Measurements from ENCODE around the gene DDA1.
"Not testable (repeated sequence)": the region's sequence is repeated elsewhere in the genome, so short reads cannot be mapped to it uniquely, and the experiment has no call there.

DDA1 gene

GRCh38 chr19:17339088-17339741, 29.9 kb downstream of the DDA1 start:
- DNase-seq (ENCODE audit: extremely low spot score, insufficient read length, low read depth) (no peak), FAIRE-seq (no peak)

- DNase-seq (ENCODE audit: extremely low spot score, insufficient read length, low read depth) (no peak), FAIRE-seq (no peak)
Measured at GRCh38 chr19:17340302-17340870, 31.0 kb downstream of the DDA1 start.

GRCh38 chr19:17340871-17341357, 31.6 kb downstream of the DDA1 start:
- FAIRE-seq: no peak
- no peak for DNase-seq (ENCODE audit: extremely low spot score, insufficient read length, low read depth)

GRCh38 chr19:17341386-17341785, 32.0 kb downstream of the DDA1 start:
- DNase-seq (ENCODE audit: extremely low spot score, insufficient read length, low read depth) (no peak), FAIRE-seq (no peak)

GRCh38 chr19:17341845-17342244, 32.5 kb downstream of the DDA1 start:
- no peak for FAIRE-seq

GRCh38 chr19:17346109-17346671, 36.8 kb downstream of the DDA1 start:
- FAIRE-seq: peak; percentile 89
- DNase-seq (ENCODE audit: extremely low spot score, insufficient read length, low read depth): peak; percentile 74

More at GRCh38 chr19:17341845-17342244, 32.5 kb downstream of the DDA1 start:
- no peak for DNase-seq (ENCODE audit: extremely low spot score, insufficient read length, low read depth)

- FAIRE-seq (no peak), DNase-seq (ENCODE audit: extremely low spot score, insufficient read length, low read depth) (no peak)
Measured at GRCh38 chr19:17347361-17347760, 38.0 kb downstream of the DDA1 start.

- no peak for FAIRE-seq
Measured at GRCh38 chr19:17347877-17348276, 38.5 kb downstream of the DDA1 start.

GRCh38 chr19:17348700-17349099, 39.3 kb downstream of the DDA1 start:
- DNase-seq (ENCODE audit: extremely low spot score, insufficient read length, low read depth): no peak
- no peak for FAIRE-seq

More at GRCh38 chr19:17347877-17348276, 38.5 kb downstream of the DDA1 start:
- DNase-seq (ENCODE audit: extremely low spot score, insufficient read length, low read depth): no peak

- FAIRE-seq: no peak
- DNase-seq (ENCODE audit: extremely low spot score, insufficient read length, low read depth): no peak
Measured at GRCh38 chr19:17351815-17352435, 42.6 kb downstream of the DDA1 start.

GRCh38 chr19:17352608-17353280, 43.4 kb downstream of the DDA1 start:
- FAIRE-seq: no peak
- DNase-seq (ENCODE audit: extremely low spot score, insufficient read length, low read depth): no peak

GRCh38 chr19:17353386-17353785, 44.0 kb downstream of the DDA1 start:
- DNase-seq (ENCODE audit: extremely low spot score, insufficient read length, low read depth) (no peak), FAIRE-seq (no peak)

GRCh38 chr19:17357078-17357666, 47.8 kb downstream of the DDA1 start:
- no peak for FAIRE-seq
- no peak for DNase-seq (ENCODE audit: extremely low spot score, insufficient read length, low read depth)

GRCh38 chr19:17357724-17358123, 48.4 kb downstream of the DDA1 start:
- FAIRE-seq: no peak
- no peak for DNase-seq (ENCODE audit: extremely low spot score, insufficient read length, low read depth)

GRCh38 chr19:17358395-17358794, 49.0 kb downstream of the DDA1 start:
- DNase-seq (ENCODE audit: extremely low spot score, insufficient read length, low read depth) (no peak), FAIRE-seq (no peak)

- no peak for DNase-seq (ENCODE audit: extremely low spot score, insufficient read length, low read depth)
- FAIRE-seq: no peak
Measured at GRCh38 chr19:17359905-17360800, 50.8 kb downstream of the DDA1 start.

GRCh38 chr19:17363852-17364605, 54.7 kb downstream of the DDA1 start:
- not testable (repeated sequence) for DNase-seq (ENCODE audit: extremely low spot score, insufficient read length, low read depth); FAIRE-seq

- no peak for DNase-seq (ENCODE audit: extremely low spot score, insufficient read length, low read depth)
- no peak for FAIRE-seq
Measured at GRCh38 chr19:17365361-17365760, 56.0 kb downstream of the DDA1 start.
